Endothelial cell (in vitro differentiated cells): ENCODE results near the gene FUBP1. TPM values are rescaled to one million over a fixed set of nuclear protein-coding genes. Genes with fewer than 3 reads are reported as not detected.

Experiments
- DNase-seq: peaks from one replicate; pipeline ENCODE4 v3.0.0; 2021; ENCODE audit warnings: low spot score
- H3K27ac Mint-ChIP-seq: one replicate; pipeline ENCODE4 v1.8.0; 2021; ENCODE audit warnings: mixed read lengths, inconsistent platforms; ENCODE audit not compliant: unreplicated experiment
- H3K27me3 Mint-ChIP-seq: one replicate; pipeline ENCODE4 v1.8.0; 2021; ENCODE audit warnings: mild to moderate bottlenecking, moderate library complexity, mixed read lengths, inconsistent platforms; ENCODE audit not compliant: unreplicated experiment
- H3K36me3 Mint-ChIP-seq: one replicate; pipeline ENCODE4 v1.8.0; 2021; ENCODE audit warnings: mild to moderate bottlenecking, low read depth, mixed read lengths, inconsistent platforms; ENCODE audit not compliant: unreplicated experiment
- H3K4me1 Mint-ChIP-seq: one replicate; pipeline ENCODE4 v1.8.0; 2021; ENCODE audit warnings: mild to moderate bottlenecking, mixed read lengths, inconsistent platforms; ENCODE audit not compliant: unreplicated experiment
- H3K4me3 Mint-ChIP-seq: one replicate; pipeline ENCODE4 v1.8.0; 2021; ENCODE audit warnings: mild to moderate bottlenecking, mixed read lengths, inconsistent platforms; ENCODE audit not compliant: unreplicated experiment
- H3K9me3 Mint-ChIP-seq: one replicate; pipeline ENCODE4 v1.8.0; 2021; ENCODE audit warnings: mixed read lengths, inconsistent platforms; ENCODE audit not compliant: unreplicated experiment
- total RNA-seq: library from RNA; stranded (reverse); fragmentation: NEBNext Ultra II Directional; extraction: Animal tissue kit (Norgen Biotek cat#: 25700); gene quantifications from one replicate; pipeline ENCODE4 v1.2.1, GENCODE V29; 2021; ENCODE audit not compliant: unreplicated experiment
- TF ChIP-seq, protein P1 (sequence below): fragments of 200-600 bp; sonication (generic); IDR thresholded peaks from one replicate; pipeline ENCODE4 v1.5.0; 2021; ENCODE audit warnings: antibody characterized with exemption; ENCODE audit not compliant: unreplicated experiment

FUBP1 gene
- total RNA-seq, 1 donor from 2014 or later, result 148 TPM

GRCh38 chr1:77958391-77958790, 20.5 kb downstream of the FUBP1 start:
- no peak for DNase-seq
- Mint-ChIP-seq H3K9me3 (no peaks in the 10 kb centered on the region), H3K36me3 (peaks cover 26% of the 10 kb centered on the region), H3K27me3 (peaks cover 2% of the 10 kb centered on the region), H3K4me1 (no peaks in the 10 kb centered on the region), H3K27ac (no peak overlapping the region), H3K4me3 (no peak overlapping the region)
- TF ChIP-seq, protein P1, sequence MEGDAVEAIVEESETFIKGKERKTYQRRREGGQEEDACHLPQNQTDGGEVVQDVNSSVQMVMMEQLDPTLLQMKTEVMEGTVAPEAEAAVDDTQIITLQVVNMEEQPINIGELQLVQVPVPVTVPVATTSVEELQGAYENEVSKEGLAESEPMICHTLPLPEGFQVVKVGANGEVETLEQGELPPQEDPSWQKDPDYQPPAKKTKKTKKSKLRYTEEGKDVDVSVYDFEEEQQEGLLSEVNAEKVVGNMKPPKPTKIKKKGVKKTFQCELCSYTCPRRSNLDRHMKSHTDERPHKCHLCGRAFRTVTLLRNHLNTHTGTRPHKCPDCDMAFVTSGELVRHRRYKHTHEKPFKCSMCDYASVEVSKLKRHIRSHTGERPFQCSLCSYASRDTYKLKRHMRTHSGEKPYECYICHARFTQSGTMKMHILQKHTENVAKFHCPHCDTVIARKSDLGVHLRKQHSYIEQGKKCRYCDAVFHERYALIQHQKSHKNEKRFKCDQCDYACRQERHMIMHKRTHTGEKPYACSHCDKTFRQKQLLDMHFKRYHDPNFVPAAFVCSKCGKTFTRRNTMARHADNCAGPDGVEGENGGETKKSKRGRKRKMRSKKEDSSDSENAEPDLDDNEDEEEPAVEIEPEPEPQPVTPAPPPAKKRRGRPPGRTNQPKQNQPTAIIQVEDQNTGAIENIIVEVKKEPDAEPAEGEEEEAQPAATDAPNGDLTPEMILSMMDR, result no peak

- Mint-ChIP-seq H3K4me3 (no peak overlapping the region), H3K9me3 (no peaks in the 10 kb centered on the region)
These were observed 22.4 kb downstream of the FUBP1 start for GRCh38 chr1:77956464-77956863.

DNA sequence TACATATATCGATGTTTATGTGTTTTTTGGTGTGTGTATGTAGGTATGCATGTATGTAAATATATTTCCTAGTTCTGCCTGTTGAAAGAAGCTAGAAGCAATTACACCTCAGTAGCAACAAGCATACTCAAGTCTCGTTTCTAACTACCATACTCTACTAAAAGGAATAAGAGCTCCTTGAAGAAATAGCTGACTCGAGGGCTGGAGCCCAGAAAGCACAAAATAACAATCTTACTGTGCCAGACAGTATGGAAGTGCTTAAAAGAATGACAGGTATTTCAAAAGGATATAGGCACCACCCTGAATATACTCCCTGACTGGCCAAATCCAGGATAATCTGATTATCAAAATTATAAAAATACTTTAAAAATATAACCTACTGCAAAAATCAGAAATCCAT, 23.2 kb downstream of the FUBP1 start:
- Mint-ChIP-seq H3K27ac (no peak overlapping the region), H3K36me3 (peaks cover 12% of the 10 kb centered on the region), H3K4me3 (no peak overlapping the region), H3K27me3 (no peaks in the 10 kb centered on the region), H3K4me1 (peaks cover 3% of the 10 kb centered on the region), H3K9me3 (no peaks in the 10 kb centered on the region)
- TF ChIP-seq, protein P1, result no peak
- no peak for DNase-seq

More at GRCh38 chr1:77956464-77956863, 22.4 kb downstream of the FUBP1 start:
- TF ChIP-seq, protein P1, result no peak
- Mint-ChIP-seq H3K4me1 (no peaks in the 10 kb centered on the region), H3K27me3 (no peaks in the 10 kb centered on the region), H3K27ac (no peak overlapping the region), H3K36me3 (peaks cover 18% of the 10 kb centered on the region)
- DNase-seq, result no peak

GRCh38 chr1:77954521-77954920, 24.4 kb downstream of the FUBP1 start:
- TF ChIP-seq, protein P1, result no peak
- H3K4me3 Mint-ChIP-seq, result no peak overlapping the region
- no peaks in the 10 kb centered on the region for H3K9me3 Mint-ChIP-seq
- H3K36me3 Mint-ChIP-seq, result peaks cover 9% of the 10 kb centered on the region
- H3K27me3 Mint-ChIP-seq, result no peaks in the 10 kb centered on the region
- no peak for DNase-seq
- peaks cover 3% of the 10 kb centered on the region for H3K4me1 Mint-ChIP-seq
- no peak overlapping the region for H3K27ac Mint-ChIP-seq

- H3K4me3 Mint-ChIP-seq, result no peak overlapping the region
- H3K36me3 Mint-ChIP-seq, result peaks cover 9% of the 10 kb centered on the region
- no peaks in the 10 kb centered on the region for H3K9me3 Mint-ChIP-seq
- no peak for DNase-seq
- H3K27me3 Mint-ChIP-seq, result no peaks in the 10 kb centered on the region
- peaks cover 4% of the 10 kb centered on the region for H3K4me1 Mint-ChIP-seq
- no peak overlapping the region for H3K27ac Mint-ChIP-seq
- TF ChIP-seq, protein P1, result no peak
These were observed 25.0 kb downstream of the FUBP1 start for GRCh38 chr1:77953907-77954306.
